ENCODE measurements around the gene USP10.

Gene USP10

DNA sequence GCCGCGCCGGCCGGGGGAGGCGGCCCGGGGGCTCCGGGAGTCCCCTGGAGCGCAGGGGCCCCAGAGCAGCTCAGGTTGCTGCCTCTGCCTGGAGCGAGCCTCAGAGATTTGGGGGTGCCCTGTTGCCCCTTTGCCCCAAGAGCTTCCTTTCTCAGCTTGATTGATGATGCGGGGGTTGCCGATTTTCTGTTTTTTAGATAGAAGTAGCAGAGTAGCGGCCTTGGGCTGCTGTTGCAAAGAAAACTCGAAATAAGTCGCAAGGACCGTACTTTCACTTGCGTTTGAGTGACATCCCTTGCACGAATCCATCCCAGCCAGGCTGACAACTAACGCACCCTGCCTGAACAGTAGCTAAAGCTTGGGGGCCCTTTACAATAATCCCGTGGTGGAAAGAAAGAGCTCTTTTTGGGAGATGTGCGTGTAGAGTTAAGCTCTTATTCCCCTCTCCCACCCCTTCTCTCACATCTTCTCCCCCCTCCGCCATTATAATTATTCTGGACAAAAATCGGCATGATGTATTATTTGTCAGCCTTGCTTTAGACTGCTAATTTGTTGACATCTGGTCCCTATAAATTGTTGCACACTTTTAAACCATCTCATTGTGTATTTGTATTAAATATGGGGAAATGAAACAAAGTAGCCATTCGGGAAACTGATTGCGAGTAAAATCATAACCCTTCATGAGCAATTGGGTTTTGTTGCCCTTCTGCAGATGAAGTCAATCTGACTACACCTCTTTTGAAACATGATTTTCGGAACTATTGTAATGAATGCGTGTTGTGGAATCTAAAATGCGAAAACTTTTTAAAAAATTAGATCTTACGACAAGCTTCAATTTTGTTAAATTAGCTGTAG lies 873 bp downstream of the USP10 start:
- TF ChIP-seq ZNF274 (IDR thresholded peaks at IDR 0.05; ENCODE audit: low read depth, low read length) = no peak

DNA sequence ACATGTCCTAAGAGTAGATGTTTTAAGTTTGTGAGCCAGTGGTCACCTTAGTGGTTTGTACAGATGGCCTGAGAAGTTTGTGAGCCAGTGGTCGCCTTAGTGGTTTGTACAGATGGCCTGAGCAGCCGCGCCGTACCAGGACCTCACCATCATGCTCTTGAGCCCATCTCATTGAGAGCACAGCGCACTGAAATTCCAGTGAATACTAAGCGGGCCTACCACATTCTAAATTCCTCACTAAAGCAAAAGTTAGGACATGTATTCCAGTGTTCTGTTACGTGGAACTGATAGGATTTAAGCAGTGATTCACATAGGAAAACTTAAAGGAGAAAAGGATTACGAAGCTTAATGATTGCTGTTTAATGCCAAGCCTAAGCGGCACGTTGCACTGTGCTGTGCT lies 3.9 kb downstream of the USP10 start:
- TF ChIP-seq ZNF274 (IDR thresholded peaks at IDR 0.05; ENCODE audit: low read depth, low read length) = no peak
- H3K4me3 ChIP-seq (ENCODE audit: low read length) = no peak overlapping the region

More for the DNA sequence above, 873 bp downstream of the USP10 start:
- H3K4me3 ChIP-seq (ENCODE audit: low read length) = peak overlapping the region; percentile 94

DNA sequence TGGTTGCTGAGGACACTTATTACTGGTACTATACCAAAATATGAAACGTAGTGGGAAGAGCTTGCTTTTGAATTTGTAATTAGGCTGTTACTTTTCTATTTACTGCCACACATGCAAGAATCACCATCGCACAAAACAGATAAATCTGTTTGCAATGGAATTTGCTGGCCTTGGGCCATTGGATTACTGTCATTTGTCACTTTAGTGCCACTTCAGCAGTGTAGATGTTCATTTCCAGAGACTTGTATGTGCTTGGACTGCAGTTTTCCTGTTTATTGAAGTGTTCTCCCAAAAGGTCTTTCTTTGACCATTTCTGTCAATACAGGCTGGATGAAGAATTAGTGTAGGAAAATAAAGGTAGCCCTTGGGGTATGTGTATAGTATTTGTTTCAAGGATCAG lies 4.5 kb downstream of the USP10 start:
- H3K4me3 ChIP-seq (ENCODE audit: low read length) = no peak overlapping the region
- no peak for TF ChIP-seq ZNF274 (IDR thresholded peaks at IDR 0.05; ENCODE audit: low read depth, low read length)

DNA sequence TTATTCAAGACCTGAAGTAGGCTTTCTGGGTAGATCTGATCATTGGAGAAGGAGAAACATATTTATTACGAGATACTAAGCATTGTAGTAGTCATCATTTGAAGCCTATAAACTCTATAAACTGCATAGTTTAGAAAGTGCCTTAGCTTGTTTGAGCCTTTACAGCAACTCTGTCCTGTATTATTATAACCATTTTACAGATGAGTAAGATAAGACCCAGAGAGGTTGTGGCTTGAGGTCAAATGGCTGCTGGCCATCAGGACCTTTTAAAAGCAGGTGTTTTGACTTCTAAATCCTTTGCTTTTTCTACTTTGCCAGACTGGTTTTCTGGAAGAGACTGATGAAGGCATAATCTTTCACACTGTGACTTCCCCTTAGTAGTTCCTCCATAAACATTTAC lies 7.1 kb downstream of the USP10 start:
- H3K4me3 ChIP-seq (ENCODE audit: low read length) = no peak overlapping the region
- no peak for TF ChIP-seq ZNF274 (IDR thresholded peaks at IDR 0.05; ENCODE audit: low read depth, low read length)

DNA sequence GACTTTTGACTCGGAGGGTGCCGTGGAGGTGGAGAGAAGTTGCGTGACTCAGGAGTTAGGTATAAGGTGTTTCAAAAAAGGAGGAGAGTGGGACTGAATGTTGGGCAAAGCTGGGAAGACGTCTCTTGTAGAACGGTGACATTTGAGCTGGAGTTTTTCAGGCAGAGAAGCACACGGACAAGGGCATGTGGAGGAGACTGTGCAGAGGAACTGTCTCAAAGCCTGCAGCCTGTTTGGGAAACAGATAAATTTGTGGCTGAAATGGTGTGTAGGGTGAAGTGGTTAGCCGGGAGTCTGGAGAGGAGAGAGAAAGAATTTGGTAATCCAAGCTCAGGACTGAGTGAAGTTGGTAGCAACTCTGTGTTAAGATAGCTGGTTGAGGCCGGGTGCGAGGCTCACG lies 9.8 kb downstream of the USP10 start:
- H3K4me3 ChIP-seq (ENCODE audit: low read length) = no peak overlapping the region
- TF ChIP-seq ZNF274 (IDR thresholded peaks at IDR 0.05; ENCODE audit: low read depth, low read length) = no peak

DNA sequence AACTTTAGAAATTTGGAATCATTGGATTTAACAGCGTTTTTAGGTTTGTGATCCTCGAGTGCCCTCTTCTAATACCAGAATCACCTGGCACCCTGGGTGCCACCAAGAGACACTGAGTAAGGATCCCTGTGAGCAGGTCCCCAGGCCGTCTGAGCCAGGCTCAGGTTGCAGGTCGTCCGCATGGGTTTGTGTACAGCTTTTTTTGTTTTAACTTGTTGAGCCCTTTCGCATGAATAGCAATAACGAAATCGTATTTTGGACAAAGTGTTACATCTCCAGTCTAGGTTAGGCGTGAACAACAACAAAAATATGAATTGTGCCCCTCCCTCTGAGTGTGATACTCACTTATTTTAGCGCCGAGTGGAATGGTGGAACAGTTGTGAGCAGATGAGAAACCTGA lies 10.9 kb downstream of the USP10 start:
- H3K4me3 ChIP-seq (ENCODE audit: low read length) = no peak overlapping the region
- no peak for TF ChIP-seq ZNF274 (IDR thresholded peaks at IDR 0.05; ENCODE audit: low read depth, low read length)

DNA sequence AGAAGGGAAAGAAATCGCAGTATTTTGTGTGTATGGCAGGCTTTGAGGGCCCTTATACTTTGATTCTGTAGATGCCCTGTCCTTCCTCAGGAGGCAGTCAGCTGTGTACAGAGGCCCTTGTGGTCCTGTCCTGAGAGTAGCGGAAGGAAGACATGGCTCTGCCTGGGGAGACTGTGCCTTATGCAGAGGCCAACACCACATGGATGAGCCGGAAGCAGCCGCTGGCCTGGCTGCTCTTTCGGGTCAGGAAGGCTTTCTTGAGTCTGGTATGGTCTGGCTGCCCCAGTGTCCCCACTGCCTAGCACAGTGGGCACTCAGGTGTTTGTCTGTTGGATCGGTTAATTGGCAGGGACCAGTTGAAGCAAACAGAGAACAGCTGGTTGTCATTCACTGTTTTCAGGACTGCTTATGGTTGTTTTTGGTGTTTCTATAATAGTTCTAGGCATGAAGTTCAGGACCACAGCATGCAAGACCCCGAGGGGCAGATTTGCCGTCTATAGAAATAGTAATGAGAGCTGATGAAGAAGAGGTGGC lies 12.4 kb downstream of the USP10 start:
- no peak for TF ChIP-seq ZNF274 (IDR thresholded peaks at IDR 0.05; ENCODE audit: low read depth, low read length)
- H3K4me3 ChIP-seq (ENCODE audit: low read length) = no peak overlapping the region

DNA sequence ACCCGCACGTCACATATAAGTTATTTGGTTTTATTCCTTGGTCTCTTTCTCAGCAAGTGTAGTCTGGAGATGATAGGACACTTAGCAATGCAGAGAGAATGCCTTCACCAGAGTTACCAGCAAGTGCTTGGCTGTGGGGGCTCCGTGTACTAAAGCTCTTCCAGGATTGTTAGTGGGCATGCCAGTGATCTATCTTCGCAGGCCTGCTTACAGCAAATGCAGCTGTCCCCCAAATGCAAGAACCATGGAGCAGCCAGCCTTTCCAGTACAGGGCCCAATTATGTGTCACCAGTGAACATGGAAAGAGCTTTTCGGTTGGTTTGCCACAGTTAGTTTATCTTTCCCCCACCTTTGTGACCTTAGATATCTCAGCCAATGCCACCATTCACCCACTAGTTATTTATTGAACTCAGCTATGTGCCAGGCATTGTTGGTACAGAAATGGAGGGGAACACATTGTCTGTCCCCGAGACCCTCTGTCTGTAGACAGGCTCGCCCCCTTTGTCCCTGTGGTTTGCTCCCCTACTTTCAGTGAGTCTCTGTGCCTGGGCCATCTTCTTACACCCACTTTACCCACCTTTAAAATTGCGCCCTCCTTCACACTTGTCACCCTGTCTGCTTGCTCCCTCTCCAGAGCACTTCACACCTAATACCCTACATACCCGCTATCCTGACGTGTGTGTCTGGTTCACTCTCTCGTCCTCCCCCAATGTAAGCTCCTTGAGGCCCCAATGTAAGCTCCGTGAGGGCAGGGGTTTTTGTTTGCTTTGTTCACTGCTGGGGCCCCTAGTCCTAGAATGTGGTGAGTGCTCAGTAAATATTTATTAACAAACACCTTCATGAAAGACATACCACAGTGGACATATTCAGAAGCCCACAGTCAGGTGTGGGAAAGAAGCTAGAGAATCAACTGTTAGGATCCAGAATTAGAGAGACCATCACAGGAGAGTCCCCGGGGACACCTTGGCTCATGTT lies 13.3 kb downstream of the USP10 start:
- TF ChIP-seq ZNF274 (IDR thresholded peaks at IDR 0.05; ENCODE audit: low read depth, low read length) = no peak
- H3K4me3 ChIP-seq (ENCODE audit: low read length) = no peak overlapping the region

DNA sequence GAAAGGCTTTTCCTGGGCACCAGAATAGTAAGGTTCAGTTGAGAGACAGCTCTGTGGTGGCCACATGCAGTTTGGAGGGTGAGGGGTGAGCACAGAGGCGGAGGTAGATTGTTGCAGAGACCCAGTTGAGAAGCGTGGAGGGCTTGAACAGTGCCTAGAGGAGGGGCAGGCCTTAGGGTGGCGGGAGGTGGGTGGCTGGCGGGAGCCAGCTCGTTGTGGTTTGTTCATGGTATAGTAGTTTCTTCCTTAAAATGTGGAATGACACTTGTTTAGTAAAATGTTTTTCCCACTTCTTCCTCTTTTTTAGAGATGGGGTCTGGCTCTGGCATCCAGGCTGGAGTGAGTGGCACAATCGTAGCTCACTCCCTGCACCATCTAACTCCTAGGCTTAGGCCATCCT lies 14.2 kb downstream of the USP10 start:
- no peak overlapping the region for H3K4me3 ChIP-seq (ENCODE audit: low read length)

DNA sequence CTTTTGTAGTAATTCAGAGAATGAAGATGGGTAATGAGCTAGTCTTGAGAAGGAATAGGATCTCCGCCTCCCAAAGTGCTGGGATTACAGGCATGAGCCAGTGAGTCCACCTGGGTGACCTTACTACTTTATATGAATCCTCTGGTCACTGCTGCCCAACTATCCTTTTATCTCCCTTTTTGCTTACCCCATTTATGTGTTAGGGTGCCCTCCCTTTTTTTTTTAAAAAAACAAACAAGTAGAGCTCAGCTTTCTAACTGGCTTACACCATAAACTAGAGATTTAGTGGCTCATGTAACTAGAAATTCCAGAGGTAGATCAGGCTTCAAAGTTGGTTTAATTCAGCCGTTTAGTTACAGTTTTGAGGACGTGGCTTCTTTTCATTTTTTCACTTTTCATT lies 15.6 kb downstream of the USP10 start:
- TF ChIP-seq ZNF274 (IDR thresholded peaks at IDR 0.05; ENCODE audit: low read depth, low read length) = no peak
- H3K4me3 ChIP-seq (ENCODE audit: low read length) = no peak overlapping the region

More for the DNA sequence above, 14.2 kb downstream of the USP10 start:
- no peak for TF ChIP-seq ZNF274 (IDR thresholded peaks at IDR 0.05; ENCODE audit: low read depth, low read length)

DNA sequence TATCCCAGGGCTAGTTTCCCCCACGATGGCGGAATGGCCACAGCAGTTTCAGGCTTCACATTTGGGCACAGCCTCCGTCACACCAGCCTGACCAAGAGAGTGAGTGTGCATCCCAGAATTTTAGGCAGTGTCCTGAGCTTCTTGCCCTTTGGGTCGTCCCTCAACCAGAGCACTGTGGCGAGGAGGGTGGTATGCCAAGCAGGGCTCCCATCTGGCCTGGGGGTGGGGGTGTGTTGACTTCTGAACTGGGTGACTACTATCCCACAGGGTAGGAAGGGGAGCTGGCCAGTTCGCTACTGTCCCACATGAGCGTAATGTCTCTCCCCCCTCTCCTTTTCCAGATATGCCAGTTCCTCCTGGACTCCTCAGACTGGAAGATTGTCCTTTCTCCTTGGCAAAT lies 16.1 kb downstream of the USP10 start:
- no peak for TF ChIP-seq ZNF274 (IDR thresholded peaks at IDR 0.05; ENCODE audit: low read depth, low read length)
- H3K4me3 ChIP-seq (ENCODE audit: low read length) = no peak overlapping the region

DNA sequence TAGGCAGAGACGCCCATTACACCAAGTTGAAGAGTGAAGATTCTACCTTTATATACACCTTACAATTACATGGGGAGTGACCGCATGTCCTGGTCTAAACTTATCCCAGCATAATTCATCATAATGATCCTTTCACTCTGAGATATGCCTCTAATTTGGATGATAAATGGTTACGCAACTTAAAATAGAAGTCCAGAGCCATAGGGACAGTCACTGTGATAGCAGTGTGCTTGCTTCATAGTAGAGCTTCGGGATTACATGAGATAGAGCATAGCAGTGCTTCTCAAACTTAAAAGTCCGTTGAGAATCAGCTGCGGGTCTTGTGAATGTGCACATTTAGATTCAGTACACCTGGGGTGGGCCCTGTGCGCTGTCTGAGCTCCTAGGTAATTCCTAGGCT lies 16.9 kb downstream of the USP10 start:
- no peak for TF ChIP-seq ZNF274 (IDR thresholded peaks at IDR 0.05; ENCODE audit: low read depth, low read length)
- no peak overlapping the region for H3K4me3 ChIP-seq (ENCODE audit: low read length)

DNA sequence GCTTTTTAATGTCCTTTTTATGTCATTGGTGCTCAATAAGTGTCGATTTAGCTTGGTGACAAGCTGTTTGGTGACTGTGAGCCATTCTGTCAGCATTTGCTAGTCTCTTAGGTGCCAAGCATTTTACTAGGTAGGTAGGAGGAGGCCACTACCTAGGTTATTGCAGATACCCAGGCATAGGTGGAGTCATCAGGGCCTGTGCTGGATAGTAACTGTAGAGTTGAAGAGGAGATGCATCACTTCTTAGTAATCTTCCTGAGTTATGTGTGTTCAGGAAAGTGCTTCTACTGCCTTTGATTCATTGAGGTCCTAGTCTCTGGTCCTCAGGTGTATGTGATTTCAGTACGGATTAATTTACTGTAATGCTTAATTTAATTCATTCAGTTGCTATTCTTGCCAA lies 17.7 kb downstream of the USP10 start:
- no peak for TF ChIP-seq ZNF274 (IDR thresholded peaks at IDR 0.05; ENCODE audit: low read depth, low read length)
- H3K4me3 ChIP-seq (ENCODE audit: low read length) = no peak overlapping the region

DNA sequence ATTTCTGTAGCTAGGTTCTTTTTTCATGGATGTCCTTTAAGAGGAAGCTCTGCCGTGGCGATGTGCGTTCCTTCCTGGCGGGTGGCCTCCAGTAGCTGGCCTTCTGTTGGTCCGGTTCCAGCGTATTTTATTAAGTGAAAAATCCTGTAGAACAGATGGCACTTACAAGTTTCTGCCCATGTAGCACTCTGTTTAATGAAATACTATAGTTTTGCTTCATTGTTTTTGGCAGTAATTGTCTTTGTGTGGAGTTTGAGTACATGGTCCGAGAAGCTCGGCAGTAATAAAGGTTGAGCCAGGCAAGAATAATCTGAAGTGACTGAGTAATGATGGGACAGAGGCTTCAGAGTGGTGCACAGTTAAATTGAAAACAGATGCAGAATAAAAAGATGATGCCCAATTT lies 20.4 kb downstream of the USP10 start:
- no peak for TF ChIP-seq ZNF274 (IDR thresholded peaks at IDR 0.05; ENCODE audit: low read depth, low read length)
- no peak overlapping the region for H3K4me3 ChIP-seq (ENCODE audit: low read length)

All from GM08714 (cell line).